RCC 7860 (cell line): Measurements from ENCODE around the gene KBTBD4.
A peak's percentile ranks its signal among the peaks of the same experiment; 100 is the strongest.

Experiments used
- DNase-seq: peaks from one replicate; pipeline ENCODE4 v3.0.0-alpha.2; 2015; ENCODE audit warnings: low spot score
- FAIRE-seq: peaks from 2 replicates; lab custom pipeline; 2012; peaks lifted over from hg19 to GRCh38; lab: Jason Lieb, UNC

Gene KBTBD4

GRCh38 chr11:47578524-47579494, at the start of gene KBTBD4, which contains the start of gene NDUFS3:
TSS of gene KBTBD4 (minus strand) at chr11:47578970. CDS start at chr11:47578951, 19 bp downstream.
TSS of gene NDUFS3 (plus strand) at chr11:47579074. CDS start at chr11:47579092, 18 bp downstream.
- FAIRE-seq = no peak

GRCh38 chr11:47628026-47628425, 49.3 kb upstream of the KBTBD4 start:
- DNase-seq (no peak), FAIRE-seq (no peak)

More at GRCh38 chr11:47578524-47579494, at the start of gene KBTBD4, which contains the start of gene NDUFS3:
- DNase-seq = peak; percentile 70

GRCh38 chr11:47626234-47626633, 47.5 kb upstream of the KBTBD4 start:
- DNase-seq (no peak), FAIRE-seq (no peak)

- DNase-seq = no peak
- FAIRE-seq = no peak
Measured at GRCh38 chr11:47620836-47621378, 42.1 kb upstream of the KBTBD4 start.

GRCh38 chr11:47617417-47617809, 38.6 kb upstream of the KBTBD4 start:
- DNase-seq (no peak), FAIRE-seq (no peak)

- no peak for FAIRE-seq
Measured at GRCh38 chr11:47616726-47617416, 38.1 kb upstream of the KBTBD4 start.

GRCh38 chr11:47615249-47615648, 36.5 kb upstream of the KBTBD4 start:
- no peak for DNase-seq
- no peak for FAIRE-seq

More at GRCh38 chr11:47616726-47617416, 38.1 kb upstream of the KBTBD4 start:
- no peak for DNase-seq

- FAIRE-seq (no peak), DNase-seq (no peak)
Measured at GRCh38 chr11:47611348-47611794, 32.6 kb upstream of the KBTBD4 start.

GRCh38 chr11:47609675-47610074, 30.9 kb upstream of the KBTBD4 start:
- FAIRE-seq = no peak

GRCh38 chr11:47607380-47607779, 28.6 kb upstream of the KBTBD4 start:
- no peak for DNase-seq
- FAIRE-seq = no peak

More at GRCh38 chr11:47609675-47610074, 30.9 kb upstream of the KBTBD4 start:
- no peak for DNase-seq

GRCh38 chr11:47606731-47607130, 28.0 kb upstream of the KBTBD4 start:
- DNase-seq = no peak
- no peak for FAIRE-seq

GRCh38 chr11:47605921-47606320, 27.2 kb upstream of the KBTBD4 start:
- FAIRE-seq (no peak), DNase-seq (no peak)

GRCh38 chr11:47603295-47603694, 24.5 kb upstream of the KBTBD4 start:
- DNase-seq (no peak), FAIRE-seq (no peak)

GRCh38 chr11:47599902-47600301, 21.1 kb upstream of the KBTBD4 start:
- DNase-seq (no peak), FAIRE-seq (no peak)

- no peak for FAIRE-seq
- DNase-seq = no peak
Measured at GRCh38 chr11:47595967-47596366, 17.2 kb upstream of the KBTBD4 start.

GRCh38 chr11:47595029-47595428, 16.3 kb upstream of the KBTBD4 start:
- no peak for FAIRE-seq

GRCh38 chr11:47593934-47594855, 15.4 kb upstream of the KBTBD4 start, which contains the start of gene C1QTNF4:
TSS of gene C1QTNF4 (minus strand) at chr11:47594411. CDS start at chr11:47590810, 3,601 bp downstream.
- no peak for FAIRE-seq
- DNase-seq = no peak

More at GRCh38 chr11:47595029-47595428, 16.3 kb upstream of the KBTBD4 start:
- no peak for DNase-seq

GRCh38 chr11:47593492-47593933, 14.7 kb upstream of the KBTBD4 start:
- no peak for DNase-seq
- no peak for FAIRE-seq

- no peak for FAIRE-seq
Measured at GRCh38 chr11:47592970-47593369, 14.2 kb upstream of the KBTBD4 start.

GRCh38 chr11:47592251-47592650, 13.5 kb upstream of the KBTBD4 start:
- DNase-seq (no peak), FAIRE-seq (no peak)

More at GRCh38 chr11:47592970-47593369, 14.2 kb upstream of the KBTBD4 start:
- DNase-seq = no peak
